DMS153 (cell line): ENCODE results near the gene SLC38A4.
"Not testable (repeated sequence)": the region's sequence is repeated elsewhere in the genome, so short reads cannot be mapped to it uniquely, and the experiment has no call there.

Source experiments
- DNase-seq: peaks from one replicate; lab custom pipeline; 2025; lab: John Stamatoyannopoulos, UW

Gene SLC38A4

GRCh38 chr12:46825591-46826414, at the start of gene SLC38A4:
Gene SLC38A4 (minus strand): TSS chr12:46825997. CDS start chr12:46793071, 32,926 bp downstream.
- no peak for DNase-seq

- no peak for DNase-seq
Measured at GRCh38 chr12:46875095-46875494, 49.3 kb upstream of the SLC38A4 start.

GRCh38 chr12:46874642-46875041, 48.8 kb upstream of the SLC38A4 start:
- no peak for DNase-seq

- DNase-seq, result no peak
Measured at GRCh38 chr12:46872135-46872534, 46.3 kb upstream of the SLC38A4 start.

GRCh38 chr12:46865311-46865710, 39.5 kb upstream of the SLC38A4 start:
- DNase-seq, result no peak

GRCh38 chr12:46858368-46858767, 32.6 kb upstream of the SLC38A4 start:
- DNase-seq, result no peak

- no peak for DNase-seq
Measured at GRCh38 chr12:46857486-46857885, 31.7 kb upstream of the SLC38A4 start.

GRCh38 chr12:46855760-46856159, 30.0 kb upstream of the SLC38A4 start:
- no peak for DNase-seq

GRCh38 chr12:46854188-46854587, 28.4 kb upstream of the SLC38A4 start:
- not testable (repeated sequence) for DNase-seq

- DNase-seq, result not testable (repeated sequence)
Measured at GRCh38 chr12:46848792-46849191, 23.0 kb upstream of the SLC38A4 start.

GRCh38 chr12:46847001-46847400, 21.2 kb upstream of the SLC38A4 start:
- DNase-seq, result no peak

GRCh38 chr12:46843811-46844210, 18.0 kb upstream of the SLC38A4 start:
- no peak for DNase-seq

- DNase-seq, result no peak
Measured at GRCh38 chr12:46841891-46842290, 16.1 kb upstream of the SLC38A4 start.

GRCh38 chr12:46839964-46840363, 14.2 kb upstream of the SLC38A4 start:
- no peak for DNase-seq

- no peak for DNase-seq
Measured at GRCh38 chr12:46839232-46839631, 13.4 kb upstream of the SLC38A4 start.

- no peak for DNase-seq
Measured at GRCh38 chr12:46835785-46836184, 10.0 kb upstream of the SLC38A4 start.

GRCh38 chr12:46832130-46832704, 6.4 kb upstream of the SLC38A4 start:
- DNase-seq, result no peak

GRCh38 chr12:46831335-46832129, 5.7 kb upstream of the SLC38A4 start:
- no peak for DNase-seq

GRCh38 chr12:46830731-46831334, 5.0 kb upstream of the SLC38A4 start:
- DNase-seq, result no peak

GRCh38 chr12:46824709-46825108, 1.1 kb downstream of the SLC38A4 start:
- no peak for DNase-seq

- no peak for DNase-seq
Measured at GRCh38 chr12:46818642-46819041, 7.2 kb downstream of the SLC38A4 start.

GRCh38 chr12:46815809-46816208, 10.0 kb downstream of the SLC38A4 start:
- DNase-seq, result no peak
